HepG2 (cell line): Measurements from ENCODE around the gene THSD8. TPM values are rescaled to one million over a fixed set of nuclear protein-coding genes. Genes with fewer than 3 reads are reported as not detected.

ENCODE experiments used
- ATAC-seq: fragments of 200-7000 bp; cut with Tn5 transposase; 3 replicates; pipeline ENCODE4 v1.9.1; 2020; ENCODE audit warnings: mild to moderate bottlenecking, moderate library complexity
- BruUV-seq: library from RNA; stranded (reverse); fragments of 400-500 nt; replicated peaks from 2 replicates; lab custom pipeline; 2021; lab: Mats Ljungman, UMichigan
- CTCF ChIA-PET: fragments of 300-600 bp; formaldehyde crosslinking; extraction: SDS; loops from one replicate; lab custom pipeline; 2021; ENCODE audit warnings: low total read pairs, inconsistent platforms, low intra/inter-chr PET ratio; lab: Yijun Ruan, JAX
- POLR2A ChIA-PET: fragments of 350-600 bp; sonication (Branson Sonifier 250); formaldehyde crosslinking; loops from one replicate; lab custom pipeline; 2020; ENCODE audit warnings: antibody characterized with exemption, inconsistent platforms; lab: Yijun Ruan, JAX
- DNase-seq: peaks from one replicate; pipeline ENCODE4 v3.0.0-alpha.2; 2015; ENCODE audit warnings: low spot score
- FAIRE-seq: peaks from 3 replicates; lab custom pipeline; 2011; peaks lifted over from hg19 to GRCh38; lab: Jason Lieb, UNC
- H2AFZ ChIP-seq: one replicate; pipeline ENCODE4 v1.6.1; 2011; ENCODE audit warnings: low read length, inconsistent platforms
- H3K27ac ChIP-seq: fragments of 300-600 bp; 3 replicates; pipeline ENCODE4 v1.8.0; 2011; ENCODE audit warnings: mixed run types, mild to moderate bottlenecking, mixed read lengths, low read length, inconsistent platforms; ENCODE audit not compliant: insufficient read depth; ENCODE audit errors: extremely low read length
- H3K27me3 ChIP-seq, 2 experiments: fragments of 200-600 bp in 1 of 2; 2 replicates in 1 of 2; 3 replicates in 1 of 2; pipeline versions ENCODE4 v1.6.0 to v1.8.0; 2011; ENCODE audit warnings: low read length in 2 of 2, mild to moderate bottlenecking in 2 of 2, moderate library complexity in 2 of 2, inconsistent platforms in 1 of 2; ENCODE audit not compliant: insufficient read depth in 2 of 2, control insufficient read depth in 1 of 2
- H3K36me3 ChIP-seq, 2 experiments: fragments of 200-600 bp in 1 of 2; replicated peaks in 1 of 2; 2 replicates in 1 of 2; 3 replicates in 1 of 2; pipeline versions ENCODE4 v1.5.1 to v1.8.0; 2011; ENCODE audit warnings: low read length in 2 of 2, inconsistent platforms in 1 of 2; ENCODE audit not compliant: insufficient read depth in 2 of 2, control insufficient read depth in 1 of 2
- H3K4me1 ChIP-seq: 2 replicates; pipeline ENCODE4 v1.5.1; 2012; ENCODE audit warnings: low read length, inconsistent platforms; ENCODE audit not compliant: insufficient read depth
- H3K4me2 ChIP-seq: 2 replicates; pipeline ENCODE4 v1.6.0; 2011; ENCODE audit warnings: low read depth, low read length, inconsistent platforms
- H3K4me3 ChIP-seq, 3 experiments: fragments of 200-600 bp in 1 of 3; sonication (generic), shearing (Covaris generic) in 1 of 3; replicated peaks in 1 of 3; 2 replicates each; pipeline ENCODE4 v1.5.1; 2011 to 2016; ENCODE audit warnings: low read length in 3 of 3, inconsistent platforms in 2 of 3, low read depth in 2 of 3, mild to moderate bottlenecking in 2 of 3, control low read depth in 1 of 3, mixed read lengths in 1 of 3; ENCODE audit not compliant: insufficient read depth in 1 of 3
- H3K79me2 ChIP-seq: one replicate; pipeline ENCODE4 v1.6.1; 2011; ENCODE audit warnings: low read length, inconsistent platforms; ENCODE audit not compliant: insufficient read depth
- H3K9ac ChIP-seq: 2 replicates; pipeline ENCODE4 v1.6.0; 2011; ENCODE audit warnings: mild to moderate bottlenecking, low read depth, low read length, inconsistent platforms; ENCODE audit not compliant: insufficient read depth
- H3K9me3 ChIP-seq: 2 replicates; pipeline ENCODE4 v1.5.1; 2012; ENCODE audit warnings: mild to moderate bottlenecking, low read length
- H4K20me1 ChIP-seq: 2 replicates; pipeline ENCODE4 v1.6.0; 2011; ENCODE audit warnings: inconsistent platforms, mild to moderate bottlenecking, low read length, moderate library complexity; ENCODE audit not compliant: insufficient read depth
- AKAP8 ChIP-seq: sonication (generic); formaldehyde crosslinking; IDR thresholded peaks from 2 replicates; pipeline ENCODE4 v1.5.1; 2020; ENCODE audit warnings: mild to moderate bottlenecking, missing genetic modification reagents
- CENPT ChIP-seq: sonication (generic); formaldehyde crosslinking; IDR thresholded peaks from 2 replicates; pipeline ENCODE4 v1.8.0; 2022; ENCODE audit warnings: low read depth, mild to moderate bottlenecking, moderate library complexity, missing genetic modification reagents
- MAX ChIP-seq: IDR thresholded peaks from 2 replicates; pipeline ENCODE4 v1.6.1; 2012; ENCODE audit warnings: inconsistent platforms
- MXI1 ChIP-seq: IDR thresholded peaks from 3 replicates; pipeline ENCODE4 v1.6.1; 2012; ENCODE audit warnings: low read depth, low read length, inconsistent platforms, borderline replicate concordance
- NR0B2 ChIP-seq: sonication (generic); formaldehyde crosslinking; IDR thresholded peaks from 2 replicates; pipeline ENCODE4 v1.4.0; 2020; ENCODE audit warnings: mild to moderate bottlenecking, missing genetic modification reagents
- RFX3 ChIP-seq: IDR thresholded peaks from 2 replicates; pipeline ENCODE4 v1.6.1; 2016; ENCODE audit warnings: missing biosample characterization, missing genetic modification reagents
- SALL1 ChIP-seq: sonication (generic); formaldehyde crosslinking; IDR thresholded peaks from 2 replicates; pipeline ENCODE4 v1.8.0; 2022; ENCODE audit warnings: mild to moderate bottlenecking, missing genetic modification reagents
- SRSF9 ChIP-seq: fragments of 200-400 bp; formaldehyde crosslinking; IDR thresholded peaks from 2 replicates; pipeline ENCODE4 v1.6.1; 2018; ENCODE audit warnings: borderline replicate concordance, mild to moderate bottlenecking, low read depth, low read length; ENCODE audit not compliant: insufficient read depth, poor library complexity, severe bottlenecking
- TAF1 ChIP-seq: sonication (generic); formaldehyde crosslinking; IDR thresholded peaks from 2 replicates; pipeline ENCODE4 v1.4.0; 2020; ENCODE audit warnings: missing genetic modification reagents
- TBX2 ChIP-seq: sonication (generic); formaldehyde crosslinking; IDR thresholded peaks from 2 replicates; pipeline ENCODE4 v1.5.0; 2020; ENCODE audit warnings: missing genetic modification reagents, mild to moderate bottlenecking, borderline replicate concordance
- TCF12 ChIP-seq, 2 experiments: fragments of 450-650 bp in 1 of 2; sonication (generic) in 1 of 2; formaldehyde crosslinking in 1 of 2; IDR thresholded peaks; 2 replicates each; pipeline versions ENCODE4 v1.6.1 to v1.8.0; 2017 to 2022; ENCODE audit warnings: antibody characterized with exemption in 1 of 2, mild to moderate bottlenecking in 1 of 2, missing genetic modification reagents in 1 of 2, moderate library complexity in 1 of 2
- ZHX1 ChIP-seq: sonication (generic); formaldehyde crosslinking; IDR thresholded peaks from 2 replicates; pipeline ENCODE4 v1.8.1; 2022; ENCODE audit warnings: low read depth, mild to moderate bottlenecking, missing genetic modification reagents
- ZNF234 ChIP-seq: sonication (generic); formaldehyde crosslinking; conservative IDR thresholded peaks from 2 replicates; pipeline ENCODE4 v1.5.1; 2020; ENCODE audit warnings: mild to moderate bottlenecking, missing genetic modification reagents
- ZNF282 ChIP-seq: fragments of 450-650 bp; IDR thresholded peaks from 2 replicates; pipeline ENCODE4 v1.6.1; 2018; ENCODE audit not compliant: partially characterized antibody
- ZNF563 ChIP-seq: sonication (generic); formaldehyde crosslinking; IDR thresholded peaks from 2 replicates; pipeline ENCODE4 v1.8.0; 2022; ENCODE audit warnings: mild to moderate bottlenecking, moderate library complexity, missing genetic modification reagents
- ZNF709 ChIP-seq: sonication (generic); formaldehyde crosslinking; IDR thresholded peaks from 2 replicates; pipeline ENCODE4 v1.5.0; 2020; ENCODE audit warnings: mild to moderate bottlenecking, missing genetic modification reagents
- ZNF740 ChIP-seq: sonication (generic); formaldehyde crosslinking; IDR thresholded peaks from 2 replicates; pipeline ENCODE4 v1.4.0; 2020; ENCODE audit warnings: missing genetic modification reagents
- ZSCAN31 ChIP-seq: sonication (generic); formaldehyde crosslinking; IDR thresholded peaks from 2 replicates; pipeline ENCODE4 v1.5.0; 2020; ENCODE audit warnings: low read depth, mild to moderate bottlenecking, missing genetic modification reagents
- WGBS: methylation state at CpG from one replicate; pipeline ENCODE4 v1.1.6; 2017; ENCODE audit warnings: low lambda C conversion rate; 5-methylcytosine and 5-hydroxymethylcytosine counted together
- in situ Hi-C: cut with HindIII; loops from 2 replicates; pipeline ENCODE4 v1.10.0; 2017; ENCODE audit warnings: low pct_unique_long_range_greater_than_20kb; ENCODE audit not compliant: extremely low pct_ligation_motif_present
- intact Hi-C: fragments of 100-400 bp; cut with micrococcal nuclease; formaldehyde crosslinking; loops from one replicate; pipeline ENCODE4 v1.10.0; 2022; ENCODE audit not compliant: unreplicated experiment
- polyA plus RNA-seq, 8 experiments: library from polyadenylated mRNA; depleted of rRNA in 3 of 8; stranded (reverse) in 7 of 8; unstranded in 1 of 8; fragments of >200 nt; fragmentation: Illumina TruSeq in 4 of 8; extraction: Trizol in 4 of 8; gene quantifications; 2 replicates each; pipeline versions ENCODE4 v1.2.1 to v1.2.3, GENCODE V29; 2011 to 2016; ENCODE audit warnings: low read depth in 4 of 8, missing spikeins in 1 of 8, mixed read lengths in 1 of 8; ENCODE audit not compliant: insufficient read depth in 1 of 8
- total RNA-seq, 5 experiments: library from RNA; depleted of rRNA; stranded (reverse); fragments of >200 nt; fragmentation: Illumina TruSeq; extraction: Trizol; gene quantifications; 2 replicates each; pipeline ENCODE4 v1.2.3, GENCODE V29; 2016; ENCODE audit warnings: low read depth in 1 of 5

The THSD8 gene
- total and polyA plus RNA-seq, 2 of the 13 experiments (the other 11 are each of a cell fraction or from before 2014, with no cell fraction given): 4.8 to 14.9 TPM

- CTCF ChIA-PET: no interaction called here
- DNase-seq: no peak
- no peak for ATAC-seq
- TF ChIP-seq TCF12 (IDR thresholded peaks at IDR 0.05) (no peak), TCF12 (CRISPR knock-in tag; IDR thresholded peaks at IDR 0.05) (peak; percentile 45; the same call in 1 of the 2 replicates), SRSF9 (no peak), NR0B2 (CRISPR knock-in tag) (peak; percentile 17; the same call in 1 of the 2 replicates), ZSCAN31 (CRISPR knock-in tag) (0 out of 2 replicates have a peak, but pooled peaks have one; percentile 60), ZNF234 (no peak), CENPT (CRISPR knock-in tag) (peak; percentile 65; the same call in 1 of the 2 replicates), RFX3 (CRISPR knock-in tag) (peak; percentile 74), MAX (peak; percentile 4), SALL1 (peak; percentile 31; the same call in 1 of the 2 replicates), ZHX1 (peak; percentile 22; the same call in 1 of the 2 replicates), ZNF709 (peak; percentile 45; the same call in 1 of the 2 replicates), TBX2 (CRISPR knock-in tag) (peak; percentile 64; the same call in 1 of the 2 replicates), ZNF282 (no peak), TAF1 (CRISPR knock-in tag) (peak; percentile 11; the same call in 1 of the 2 replicates), AKAP8 (0 out of 2 replicates have a peak, but pooled peaks have one; percentile 47), MXI1 (peak; percentile 52; the same call in 1 of the 3 replicates), ZNF563 (CRISPR knock-in tag) (peak; percentile 23; the same call in 1 of the 2 replicates), ZNF740 (CRISPR knock-in tag) (0 out of 2 replicates have a peak, but pooled peaks have one; percentile 48)
These were observed 19.2 kb upstream of the THSD8 start for GRCh38 chr19:12782424-12783290.

More at GRCh38 chr19:12782424-12783290, 19.2 kb upstream of the THSD8 start:
- BruUV-seq: no TSS peak
- Histone ChIP-seq H3K9me3 (no peaks in the 10 kb centered on the region), H3K27ac (no peak overlapping the region), H3K4me3 (peak overlapping the region; percentile 25 to 73 (median 65)), H3K79me2 (no peaks in the 10 kb centered on the region), H3K4me1 (peaks cover 79% of the 10 kb centered on the region), H3K36me3 (no peaks in the 10 kb centered on the region), H2AFZ (no peak overlapping the region), H3K9ac (peak overlapping the region; percentile 14; the same call in 1 of the 2 replicates), H3K4me2 (peak overlapping the region; percentile 92), H4K20me1 (no peaks in the 10 kb centered on the region), H3K27me3 (no peaks in the 10 kb centered on the region; a peak in 3 of 5 replicates)
- 2% methylated on average over 17 of the region's 88 CpGs for WGBS
- intact Hi-C loops (no loop called here), in situ Hi-C loops (no loop called here)
- POLR2A ChIA-PET: interaction anchor here (0.9 to 3.9 kb wide), 4 partner anchors 10 to 49 kb away, joined by 3 to 38 read pairs (median 3); partner anchors contain the start of gene JUNB
- FAIRE-seq: no peak
